ENCODE measurements around the gene NCS1.

GRCh38 chr9:130207241-130207992, 35.2 kb downstream of the NCS1 start:
- TF ChIP-seq CTCF (IDR thresholded peaks at IDR 0.05; ENCODE audit: low read depth, low read length) (no peak), EZH2phosphoT487 (IDR thresholded peaks at IDR 0.05; ENCODE audit: low read depth) (no peak)
